HepG2 (cell line): Measurements from ENCODE around the gene CMIP. TPM values are rescaled to one million over a fixed set of nuclear protein-coding genes. Genes with fewer than 3 reads are reported as not detected.

Experiments
- ATAC-seq: fragments of 200-7000 bp; cut with Tn5 transposase; 3 replicates; pipeline ENCODE4 v1.9.1; 2020; ENCODE audit warnings: mild to moderate bottlenecking, moderate library complexity
- BruUV-seq: library from RNA; stranded (reverse); fragments of 400-500 nt; replicated peaks from 2 replicates; lab custom pipeline; 2021; lab: Mats Ljungman, UMichigan
- CTCF ChIA-PET: fragments of 300-600 bp; formaldehyde crosslinking; extraction: SDS; loops from one replicate; lab custom pipeline; 2021; ENCODE audit warnings: low total read pairs, inconsistent platforms, low intra/inter-chr PET ratio; lab: Yijun Ruan, JAX
- POLR2A ChIA-PET: fragments of 350-600 bp; sonication (Branson Sonifier 250); formaldehyde crosslinking; loops from one replicate; lab custom pipeline; 2020; ENCODE audit warnings: antibody characterized with exemption, inconsistent platforms; lab: Yijun Ruan, JAX
- DNase-seq: peaks from one replicate; pipeline ENCODE4 v3.0.0-alpha.2; 2015; ENCODE audit warnings: low spot score
- FAIRE-seq: peaks from 3 replicates; lab custom pipeline; 2011; peaks lifted over from hg19 to GRCh38; lab: Jason Lieb, UNC
- H2AFZ ChIP-seq: one replicate; pipeline ENCODE4 v1.6.1; 2011; ENCODE audit warnings: low read length, inconsistent platforms
- H3K27ac ChIP-seq: fragments of 300-600 bp; 3 replicates; pipeline ENCODE4 v1.8.0; 2011; ENCODE audit warnings: mixed run types, mild to moderate bottlenecking, mixed read lengths, low read length, inconsistent platforms; ENCODE audit not compliant: insufficient read depth; ENCODE audit errors: extremely low read length
- H3K27me3 ChIP-seq, 2 experiments: fragments of 200-600 bp in 1 of 2; 2 replicates in 1 of 2; 3 replicates in 1 of 2; pipeline versions ENCODE4 v1.6.0 to v1.8.0; 2011; ENCODE audit warnings: low read length in 2 of 2, mild to moderate bottlenecking in 2 of 2, moderate library complexity in 2 of 2, inconsistent platforms in 1 of 2; ENCODE audit not compliant: insufficient read depth in 2 of 2, control insufficient read depth in 1 of 2
- H3K36me3 ChIP-seq, 2 experiments: fragments of 200-600 bp in 1 of 2; replicated peaks in 1 of 2; 2 replicates in 1 of 2; 3 replicates in 1 of 2; pipeline versions ENCODE4 v1.5.1 to v1.8.0; 2011; ENCODE audit warnings: low read length in 2 of 2, inconsistent platforms in 1 of 2; ENCODE audit not compliant: insufficient read depth in 2 of 2, control insufficient read depth in 1 of 2
- H3K4me1 ChIP-seq: 2 replicates; pipeline ENCODE4 v1.5.1; 2012; ENCODE audit warnings: low read length, inconsistent platforms; ENCODE audit not compliant: insufficient read depth
- H3K4me2 ChIP-seq: 2 replicates; pipeline ENCODE4 v1.6.0; 2011; ENCODE audit warnings: low read depth, low read length, inconsistent platforms
- H3K4me3 ChIP-seq, 3 experiments: fragments of 200-600 bp in 1 of 3; sonication (generic), shearing (Covaris generic) in 1 of 3; replicated peaks in 1 of 3; 2 replicates each; pipeline ENCODE4 v1.5.1; 2011 to 2016; ENCODE audit warnings: low read length in 3 of 3, inconsistent platforms in 2 of 3, low read depth in 2 of 3, mild to moderate bottlenecking in 2 of 3, control low read depth in 1 of 3, mixed read lengths in 1 of 3; ENCODE audit not compliant: insufficient read depth in 1 of 3
- H3K79me2 ChIP-seq: one replicate; pipeline ENCODE4 v1.6.1; 2011; ENCODE audit warnings: low read length, inconsistent platforms; ENCODE audit not compliant: insufficient read depth
- H3K9ac ChIP-seq: 2 replicates; pipeline ENCODE4 v1.6.0; 2011; ENCODE audit warnings: mild to moderate bottlenecking, low read depth, low read length, inconsistent platforms; ENCODE audit not compliant: insufficient read depth
- H3K9me3 ChIP-seq: 2 replicates; pipeline ENCODE4 v1.5.1; 2012; ENCODE audit warnings: mild to moderate bottlenecking, low read length
- H4K20me1 ChIP-seq: 2 replicates; pipeline ENCODE4 v1.6.0; 2011; ENCODE audit warnings: inconsistent platforms, mild to moderate bottlenecking, low read length, moderate library complexity; ENCODE audit not compliant: insufficient read depth
- GLMP ChIP-seq: sonication (generic); formaldehyde crosslinking; IDR thresholded peaks from 2 replicates; pipeline ENCODE4 v1.9.0; 2021; ENCODE audit warnings: missing genetic modification reagents, mild to moderate bottlenecking, borderline replicate concordance
- NR2F6 ChIP-seq, 2 experiments: IDR thresholded peaks; 2 replicates each; pipeline ENCODE4 v1.6.1; 2016; ENCODE audit warnings: antibody characterized with exemption in 1 of 2, mild to moderate bottlenecking in 1 of 2
- PCBP2 ChIP-seq: fragments of 200-400 bp; formaldehyde crosslinking; optimal IDR thresholded peaks from 2 replicates; pipeline ENCODE3; 2018; ENCODE audit warnings: low read length, low read depth; ENCODE audit not compliant: poor library complexity, severe bottlenecking
- SRF ChIP-seq: IDR thresholded peaks from 2 replicates; pipeline ENCODE4 v1.6.1; 2011; ENCODE audit warnings: mild to moderate bottlenecking, low read depth, low read length, moderate library complexity
- SRSF9 ChIP-seq: fragments of 200-400 bp; formaldehyde crosslinking; IDR thresholded peaks from 2 replicates; pipeline ENCODE4 v1.6.1; 2018; ENCODE audit warnings: borderline replicate concordance, mild to moderate bottlenecking, low read depth, low read length; ENCODE audit not compliant: insufficient read depth, poor library complexity, severe bottlenecking
- SYNCRIP ChIP-seq: fragments of 200-400 bp; formaldehyde crosslinking; IDR thresholded peaks from 2 replicates; pipeline ENCODE4 v1.6.1; 2018; ENCODE audit warnings: mild to moderate bottlenecking, low read depth, low read length; ENCODE audit not compliant: insufficient read depth
- ZNF430 ChIP-seq: sonication (generic); formaldehyde crosslinking; IDR thresholded peaks from 2 replicates; pipeline ENCODE4 v1.9.0; 2021; ENCODE audit warnings: mild to moderate bottlenecking, missing genetic modification reagents
- ZNF780A ChIP-seq: sonication (generic); formaldehyde crosslinking; IDR thresholded peaks from 2 replicates; pipeline ENCODE4 v1.8.0; 2022; ENCODE audit warnings: mild to moderate bottlenecking, missing genetic modification reagents, moderate library complexity
- WGBS: methylation state at CpG from one replicate; pipeline ENCODE4 v1.1.6; 2017; ENCODE audit warnings: low lambda C conversion rate; 5-methylcytosine and 5-hydroxymethylcytosine counted together
- in situ Hi-C: cut with HindIII; loops from 2 replicates; pipeline ENCODE4 v1.10.0; 2017; ENCODE audit warnings: low pct_unique_long_range_greater_than_20kb; ENCODE audit not compliant: extremely low pct_ligation_motif_present
- intact Hi-C: fragments of 100-400 bp; cut with micrococcal nuclease; formaldehyde crosslinking; loops from one replicate; pipeline ENCODE4 v1.10.0; 2022; ENCODE audit not compliant: unreplicated experiment
- polyA plus RNA-seq, 8 experiments: library from polyadenylated mRNA; depleted of rRNA in 3 of 8; stranded (reverse) in 7 of 8; unstranded in 1 of 8; fragments of >200 nt; fragmentation: Illumina TruSeq in 4 of 8; extraction: Trizol in 4 of 8; gene quantifications; 2 replicates each; pipeline versions ENCODE4 v1.2.1 to v1.2.3, GENCODE V29; 2011 to 2016; ENCODE audit warnings: low read depth in 4 of 8, missing spikeins in 1 of 8, mixed read lengths in 1 of 8; ENCODE audit not compliant: insufficient read depth in 1 of 8
- total RNA-seq, 5 experiments: library from RNA; depleted of rRNA; stranded (reverse); fragments of >200 nt; fragmentation: Illumina TruSeq; extraction: Trizol; gene quantifications; 2 replicates each; pipeline ENCODE4 v1.2.3, GENCODE V29; 2016; ENCODE audit warnings: low read depth in 1 of 5

CMIP gene
- total and polyA plus RNA-seq, 2 of the 13 experiments (the other 11 are each of a cell fraction or from before 2014, with no cell fraction given): 10.9 to 18.1 TPM

DNA sequence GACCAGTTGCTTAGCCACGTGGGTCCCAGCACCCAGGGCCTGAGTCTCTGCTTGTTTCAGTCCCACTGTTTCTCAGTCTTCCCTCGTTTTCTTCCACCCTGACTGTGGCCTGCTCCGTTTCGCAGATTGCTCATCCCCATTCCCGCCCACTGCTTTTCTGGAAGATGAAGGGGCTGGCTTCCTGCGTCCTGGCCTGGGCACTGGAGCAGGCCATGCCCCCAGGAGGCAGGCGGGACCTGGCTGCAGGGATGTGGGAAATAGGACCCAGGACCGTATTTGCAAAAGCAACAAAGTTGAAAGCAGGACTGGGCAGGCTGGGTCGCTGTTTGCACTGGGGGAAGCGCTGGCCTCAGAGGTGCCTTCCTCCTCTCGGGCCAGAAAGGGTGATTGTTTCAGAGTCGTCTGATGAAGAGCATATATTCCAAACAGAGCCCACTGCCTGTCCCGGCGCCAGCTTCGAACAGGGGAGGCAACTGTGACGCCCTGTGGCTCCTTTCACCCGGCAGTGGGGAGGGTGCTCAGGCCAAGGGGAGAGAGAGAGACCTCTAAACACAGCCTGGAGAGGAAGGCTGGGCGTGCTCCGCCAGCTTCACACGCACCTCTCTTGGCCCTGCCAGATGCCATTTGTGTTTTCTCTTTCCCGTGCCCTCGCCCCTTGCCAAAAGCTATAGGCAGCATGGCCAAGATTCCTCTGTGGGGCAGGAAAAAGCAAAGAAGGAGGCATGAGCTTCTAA lies 108.6 kb downstream of the CMIP start (continued):
- TF ChIP-seq GLMP: no peak

GRCh38 chr16:81553814-81554675 lies 109.4 kb downstream of the CMIP start:
- no peak for DNase-seq
- CTCF ChIA-PET: no interaction called here
- in situ Hi-C loops: no loop called here
- no peak for TF ChIP-seq SYNCRIP
- no peak for TF ChIP-seq PCBP2
- TF ChIP-seq ZNF780A: 0 out of 2 replicates have a peak, but pooled peaks have one; percentile 32
- no peak for TF ChIP-seq ZNF430 (CRISPR knock-in tag)
- no peak for TF ChIP-seq SRSF9
- TF ChIP-seq NR2F6 (IDR thresholded peaks at IDR 0.05): no peak
- TF ChIP-seq NR2F6 (CRISPR knock-in tag; IDR thresholded peaks at IDR 0.05): no peak
- peak; percentile 66; the same call in 1 of the 2 replicates for TF ChIP-seq SRF
- TF ChIP-seq, all 625 proteins: peak for 2
- ATAC-seq (no peak), FAIRE-seq (no peak)
- Histone ChIP-seq H3K79me2 (peaks cover 95% of the 10 kb centered on the region), H3K4me1 (peaks cover 84% of the 10 kb centered on the region), H3K4me2 (peak overlapping the region; percentile 58), H4K20me1 (peaks cover 83% of the 10 kb centered on the region), H2AFZ (no peak overlapping the region), H3K36me3 (peaks cover 6 to 31% of the 10 kb centered on the region in 2 experiments), H3K9ac (peak overlapping the region; percentile 43), H3K27ac (peak overlapping the region; percentile 58), H3K9me3 (no peaks in the 10 kb centered on the region), H3K4me3 (peak overlapping the region in 1 of 3 experiments; percentile 42; a peak in 1 of 6 replicates), H3K27me3 (no peaks in the 10 kb centered on the region)
- WGBS: 85% methylated on average over 10 of the region's 10 CpGs
- intact Hi-C loops: loop anchor here (1.0 to 2.0 kb wide), 2 partner anchors 29 to 102 kb away; no protein-coding TSS in a partner anchor
- POLR2A ChIA-PET: interaction anchor here (1.5 to 1.6 kb wide), 2 partner anchors 11 to 40 kb away, joined by 3 to 5 read pairs; no protein-coding TSS in a partner anchor
- BruUV-seq: no TSS peak
